GM12865 (cell line): ENCODE results near the gene UBASH3A.
A peak's percentile ranks its signal among the peaks of the same experiment; 100 is the strongest.

Source experiments
- DNase-seq: peaks from one replicate; pipeline ENCODE4 v3.0.0; 2010; ENCODE audit warnings: low read depth
- H3K4me3 ChIP-seq: 2 replicates; pipeline ENCODE4 v1.5.1; 2011; ENCODE audit warnings: mild to moderate bottlenecking, low read depth, low read length, control low read depth
- CTCF ChIP-seq: IDR thresholded peaks from 2 replicates; pipeline ENCODE4 v1.5.1; 2011; ENCODE audit warnings: low read length, control low read depth, low read depth, inconsistent platforms; ENCODE audit not compliant: insufficient read depth; ENCODE audit errors: missing control alignments

The UBASH3A gene

GRCh38 chr21:42496120-42496838 lies 92.6 kb downstream of the UBASH3A start, which contains the start of gene RSPH1:
TSS of gene RSPH1 (minus strand) at chr21:42496224. CDS start at chr21:42496186, 38 bp downstream.
- H3K4me3 ChIP-seq, result peak within 1 kb of the TSS; percentile 94
- DNase-seq, result peak; percentile 99
- TF ChIP-seq CTCF, result peak; percentile 1

DNA sequence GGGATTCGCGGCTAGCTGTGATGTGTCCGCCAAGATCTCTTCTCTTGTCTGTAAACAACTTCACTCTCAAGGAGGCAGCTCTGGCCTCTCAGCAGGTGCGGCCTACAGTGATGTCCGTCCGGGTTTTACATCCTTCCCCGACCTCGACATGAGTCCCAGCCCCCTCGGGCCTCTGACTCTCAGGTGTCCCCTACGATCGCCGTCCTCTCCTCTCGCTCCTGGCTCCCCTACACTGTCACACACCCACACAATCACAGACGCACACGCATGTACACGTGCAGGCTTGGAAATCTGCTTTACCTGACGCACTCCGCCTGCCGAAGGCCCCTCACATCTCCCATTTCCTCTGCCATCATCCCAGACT lies 93.1 kb downstream of the UBASH3A start:
- no peak for TF ChIP-seq CTCF
- peak; percentile 13 for DNase-seq
- peak overlapping the region; percentile 82 for H3K4me3 ChIP-seq
